DMS 273 treated with DMSO at 0.1 percent for 48 hours (cell line): ENCODE measurements around the gene SLC41A3.
A peak's percentile ranks its signal among the peaks of the same experiment; 100 is the strongest.

Experiments used
- DNase-seq: peaks from one replicate; lab custom pipeline; 2025; lab: John Stamatoyannopoulos, UW

SLC41A3 gene

GRCh38 chr3:126083913-126084767 lies at the start of gene SLC41A3:
TSS of gene SLC41A3 (minus strand) at chr3:126084124. CDS start at chr3:126068219, 15,905 bp downstream.
- peak; percentile 81 for DNase-seq

- no peak for DNase-seq
Measured at GRCh38 chr3:126133606-126134005, 49.7 kb upstream of the SLC41A3 start.

- DNase-seq = no peak
Measured at GRCh38 chr3:126132751-126133511, 49.0 kb upstream of the SLC41A3 start.

DNA sequence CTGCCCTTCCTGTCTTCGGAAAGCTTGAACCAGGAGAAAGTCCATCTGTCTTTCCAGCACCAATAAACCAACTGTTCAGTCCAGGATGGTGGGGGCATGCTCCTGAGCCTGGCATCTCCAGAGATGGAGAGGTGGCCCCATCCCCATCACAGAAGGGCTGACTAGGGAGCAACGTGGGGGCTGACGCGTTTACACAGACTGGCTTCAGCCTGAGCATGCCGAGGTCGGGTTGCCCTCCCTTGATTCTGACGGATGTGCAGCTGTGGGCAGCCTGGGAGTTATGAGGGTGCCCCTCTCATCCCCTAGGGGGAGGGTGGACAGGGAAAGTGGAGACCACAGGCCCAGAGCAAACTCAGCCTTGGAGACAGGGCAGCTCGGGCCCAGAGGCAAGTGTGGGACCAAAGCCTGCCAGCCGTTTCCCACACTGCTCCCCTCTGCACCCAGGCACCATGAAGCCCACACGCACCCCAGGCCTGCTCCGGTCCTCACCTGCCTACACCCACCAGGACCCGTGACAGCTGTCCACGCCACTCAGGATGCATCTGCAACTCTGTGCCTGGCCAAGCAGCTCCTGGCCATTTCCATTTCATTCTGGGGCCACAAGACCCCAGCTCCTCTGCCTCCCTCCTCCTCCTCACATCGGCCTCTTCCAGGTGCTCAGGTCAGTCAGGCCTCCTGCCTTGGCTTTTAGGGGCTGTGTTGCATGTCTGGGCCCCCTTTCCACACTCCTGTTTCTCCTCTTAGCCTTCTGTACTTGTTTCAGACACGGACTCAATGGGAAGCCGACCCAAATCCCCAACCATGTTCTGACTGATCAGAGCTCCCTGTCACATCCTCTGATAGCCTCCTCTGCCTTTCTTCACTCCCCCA lies 48.2 kb upstream of the SLC41A3 start:
- no peak for DNase-seq

DNA sequence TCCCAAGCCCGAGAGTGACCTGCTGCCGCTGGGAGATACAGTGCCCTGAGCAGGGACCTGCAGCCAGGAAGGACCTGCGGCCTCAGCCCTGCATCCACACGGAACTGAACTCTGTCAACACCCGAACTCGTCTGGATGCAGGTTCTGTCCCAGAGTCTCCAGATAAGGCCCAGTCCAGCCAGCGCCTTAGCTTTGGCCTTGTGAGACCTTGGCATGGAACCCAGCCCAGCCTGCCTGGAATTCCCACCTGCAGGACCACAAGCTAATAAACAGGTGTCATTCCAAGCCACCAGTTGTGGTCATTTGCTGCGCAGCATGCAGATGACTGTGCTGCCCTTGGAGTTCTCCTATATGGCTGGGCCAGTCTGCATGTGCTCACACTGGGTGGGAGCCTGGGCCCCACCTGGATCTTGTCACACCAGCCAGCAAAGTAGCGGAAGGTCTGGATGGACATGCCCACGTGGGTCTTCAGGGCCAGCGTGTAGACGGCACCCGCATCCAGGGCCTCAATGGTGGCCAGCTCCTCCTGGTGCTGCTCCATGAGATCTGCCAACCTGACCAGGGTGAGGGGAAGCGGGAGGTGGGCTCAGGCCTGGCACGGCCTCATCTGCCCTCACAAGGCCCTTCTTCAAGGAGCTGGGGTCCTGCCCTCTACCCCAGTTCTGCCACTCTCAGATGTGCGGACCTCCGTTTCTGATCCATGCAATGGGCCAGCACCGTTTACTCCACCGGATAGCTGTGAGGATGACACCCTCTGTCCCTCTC lies 47.2 kb upstream of the SLC41A3 start:
- DNase-seq = no peak

- no peak for DNase-seq
Measured at GRCh38 chr3:126130081-126130855, 46.3 kb upstream of the SLC41A3 start.

DNA sequence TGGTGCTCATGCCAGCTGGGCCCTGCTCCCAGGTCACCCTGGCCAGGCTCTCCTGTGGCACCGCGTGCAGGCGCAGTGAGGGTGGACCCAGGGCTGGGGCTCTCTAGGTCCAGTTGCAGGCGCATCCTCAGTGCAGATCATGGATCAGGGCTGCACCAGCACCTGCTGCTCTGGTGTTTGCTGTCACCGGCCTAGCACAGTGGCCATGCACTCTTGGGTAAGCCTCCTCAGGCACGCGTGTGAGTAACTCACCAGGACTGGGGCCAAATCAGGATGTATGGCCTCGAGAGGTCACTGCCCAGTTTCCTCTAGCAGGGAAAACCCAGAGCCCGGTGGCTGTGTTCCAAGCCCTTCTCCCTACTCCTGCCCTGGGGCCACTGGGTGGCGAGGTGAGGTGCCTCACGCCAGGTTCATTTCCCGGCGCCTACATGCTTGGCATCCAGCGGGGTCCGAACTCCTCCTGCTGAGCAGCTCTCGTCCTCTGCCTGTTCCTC lies 45.5 kb upstream of the SLC41A3 start:
- no peak for DNase-seq

- no peak for DNase-seq
Measured at GRCh38 chr3:126128504-126129397, 44.8 kb upstream of the SLC41A3 start.

- DNase-seq = no peak
Measured at GRCh38 chr3:126127904-126128303, 44.0 kb upstream of the SLC41A3 start.

- no peak for DNase-seq
Measured at GRCh38 chr3:126127452-126127851, 43.5 kb upstream of the SLC41A3 start.

- DNase-seq = no peak
Measured at GRCh38 chr3:126126811-126127431, 43.0 kb upstream of the SLC41A3 start.

DNA sequence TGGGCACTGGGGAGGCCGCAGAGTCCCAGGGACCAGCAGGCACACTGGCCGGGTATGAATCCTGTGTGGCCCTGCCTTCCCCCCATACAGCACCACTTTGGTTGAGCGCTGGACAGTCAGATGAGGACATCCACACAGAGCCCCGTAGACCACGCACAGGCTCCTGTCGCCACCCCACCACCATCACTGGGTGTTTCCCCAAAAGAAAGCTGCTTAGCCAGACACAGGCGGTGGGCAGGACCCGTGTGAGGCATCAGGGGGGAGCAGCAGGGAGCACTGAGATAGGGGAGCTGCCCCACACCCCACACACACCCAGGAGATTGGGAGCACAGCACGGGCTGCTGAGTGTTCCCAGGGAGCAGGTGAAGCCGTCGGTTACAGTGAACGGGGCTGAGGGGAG lies 42.4 kb upstream of the SLC41A3 start:
- no peak for DNase-seq

- no peak for DNase-seq
Measured at GRCh38 chr3:126125781-126126251, 41.9 kb upstream of the SLC41A3 start.

GRCh38 chr3:126125341-126125740 lies 41.4 kb upstream of the SLC41A3 start:
- DNase-seq = no peak

DNA sequence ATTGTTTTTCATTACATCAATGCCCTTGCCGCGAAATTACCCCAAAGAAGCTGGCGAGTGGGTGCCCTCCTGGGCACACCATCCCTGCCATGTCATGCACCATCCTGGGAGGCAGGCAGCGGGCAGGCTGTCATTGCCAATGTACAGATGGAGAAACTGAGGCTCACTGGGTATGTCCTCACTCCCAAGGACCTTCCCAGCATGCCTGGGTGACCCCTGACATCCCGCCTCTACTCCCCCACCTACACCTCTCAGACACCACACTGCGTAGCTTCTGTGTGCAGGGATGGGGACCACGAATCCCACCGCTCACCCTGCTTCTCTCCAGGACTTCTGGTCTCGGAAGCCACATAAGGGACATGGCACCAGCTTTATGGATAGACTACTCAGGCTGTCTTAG lies 41.0 kb upstream of the SLC41A3 start:
- no peak for DNase-seq

DNA sequence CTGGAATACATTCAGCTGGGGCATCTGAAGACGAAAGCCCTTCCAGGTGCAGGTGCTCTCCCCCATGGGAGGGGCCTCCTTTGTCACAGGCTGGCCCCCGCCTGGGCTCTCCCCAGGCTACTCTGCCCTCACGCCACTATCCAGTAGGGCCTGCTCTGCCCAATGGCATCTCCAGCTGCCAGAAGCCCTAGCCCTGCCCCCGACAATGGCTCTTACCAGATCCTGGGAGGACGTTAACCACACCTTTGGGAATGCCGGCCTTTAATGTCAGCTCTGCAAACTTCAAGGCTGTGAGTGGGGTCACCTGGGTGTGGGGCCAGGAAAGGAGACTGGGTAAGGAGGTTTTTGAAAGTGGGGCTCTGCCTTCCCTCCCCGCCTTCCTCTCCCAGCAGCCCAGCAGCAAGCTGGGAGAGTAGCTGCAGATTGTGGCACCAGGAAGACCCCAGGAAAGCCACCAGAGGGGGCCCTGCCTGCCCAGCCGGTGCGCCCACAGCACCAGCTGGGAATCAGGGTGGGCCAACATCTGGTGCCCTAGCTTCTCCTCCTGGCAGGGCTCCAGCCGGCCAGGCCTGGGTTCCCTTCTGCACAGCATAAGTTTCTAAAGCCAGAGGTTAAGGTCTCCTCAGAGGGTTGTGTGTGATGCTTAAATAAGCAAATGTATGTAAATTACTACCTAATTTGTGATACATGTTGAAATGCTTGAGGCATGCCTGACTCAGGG lies 40.4 kb upstream of the SLC41A3 start:
- peak; percentile 71 for DNase-seq

- DNase-seq = no peak
Measured at GRCh38 chr3:126121632-126122031, 37.7 kb upstream of the SLC41A3 start.

DNA sequence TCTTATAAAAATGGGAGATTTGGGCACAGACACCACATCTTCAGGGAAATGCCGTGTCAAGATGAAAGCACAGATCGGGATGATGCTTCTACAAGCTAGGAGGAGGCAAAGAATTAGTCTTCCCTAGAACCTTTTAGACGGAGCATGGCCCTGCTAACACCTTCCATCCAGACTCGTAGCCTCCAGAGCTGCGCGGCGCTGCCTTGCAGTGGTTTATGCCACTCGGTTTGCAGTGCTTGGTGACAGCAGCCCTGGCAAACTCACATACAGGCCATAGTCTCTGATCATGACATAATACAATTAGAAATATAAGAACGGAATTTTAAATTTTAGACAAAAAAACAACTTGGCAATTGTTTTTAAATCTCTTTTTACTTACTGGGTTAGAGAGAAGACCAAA lies 37.1 kb upstream of the SLC41A3 start:
- DNase-seq = no peak
